GM04503 (cell line): ENCODE results near the gene BRCA2.

ENCODE experiments used
- DNase-seq: peaks from one replicate; pipeline ENCODE4 v3.0.0-alpha.2; 2012; ENCODE audit warnings: low read depth

Gene BRCA2

GRCh38 chr13:32427852-32428580 lies 112.7 kb downstream of the BRCA2 start, which contains the start of gene N4BP2L1:
Gene N4BP2L1 (minus strand): TSS chr13:32428130. CDS start chr13:32428082, 48 bp downstream.
- no peak for DNase-seq

GRCh38 chr13:32428581-32429432 lies 113.5 kb downstream of the BRCA2 start:
- DNase-seq, result no peak

GRCh38 chr13:32429433-32429909 lies 114.2 kb downstream of the BRCA2 start:
- DNase-seq, result no peak

GRCh38 chr13:32430018-32430747 lies 114.9 kb downstream of the BRCA2 start:
- DNase-seq, result no peak

- no peak for DNase-seq
These were observed 116.1 kb downstream of the BRCA2 start for GRCh38 chr13:32431361-32431760.

GRCh38 chr13:32432856-32433255 lies 117.5 kb downstream of the BRCA2 start:
- no peak for DNase-seq

- DNase-seq, result no peak
These were observed 123.6 kb downstream of the BRCA2 start for GRCh38 chr13:32438871-32439270.

- no peak for DNase-seq
These were observed 127.8 kb downstream of the BRCA2 start for GRCh38 chr13:32443111-32443510.

GRCh38 chr13:32445461-32445860 lies 130.2 kb downstream of the BRCA2 start:
- no peak for DNase-seq

GRCh38 chr13:32446220-32446619 lies 130.9 kb downstream of the BRCA2 start:
- DNase-seq, result no peak

GRCh38 chr13:32446773-32447465 lies 131.6 kb downstream of the BRCA2 start:
- DNase-seq, result no peak

- no peak for DNase-seq
These were observed 132.8 kb downstream of the BRCA2 start for GRCh38 chr13:32447894-32448623.

GRCh38 chr13:32448972-32449371 lies 133.7 kb downstream of the BRCA2 start:
- no peak for DNase-seq
